GM21515 (cell line): ENCODE results near the gene MEGF6.

ENCODE experiments used
- ATAC-seq: cut with Tn5 transposase; IDR thresholded peaks from one replicate; pipeline ENCODE4 v1.9.1; 2021; ENCODE audit not compliant: unreplicated experiment

The MEGF6 gene

GRCh38 chr1:3543076-3544039 is 68.0 kb downstream of the MEGF6 start:
- no peak for ATAC-seq

GRCh38 chr1:3542676-3543075 is 68.6 kb downstream of the MEGF6 start:
- no peak for ATAC-seq

GRCh38 chr1:3541936-3542335 is 69.4 kb downstream of the MEGF6 start:
- ATAC-seq: no peak

GRCh38 chr1:3541465-3541864 is 69.8 kb downstream of the MEGF6 start:
- no peak for ATAC-seq

GRCh38 chr1:3540876-3541275 is 70.4 kb downstream of the MEGF6 start:
- ATAC-seq: no peak

- ATAC-seq: no peak
Measured at GRCh38 chr1:3539707-3540425, 71.4 kb downstream of the MEGF6 start.

GRCh38 chr1:3537359-3537758 is 73.9 kb downstream of the MEGF6 start:
- ATAC-seq: no peak

- no peak for ATAC-seq
Measured at GRCh38 chr1:3536420-3537195, 74.7 kb downstream of the MEGF6 start.

GRCh38 chr1:3535732-3536131 is 75.6 kb downstream of the MEGF6 start:
- no peak for ATAC-seq

- no peak for ATAC-seq
Measured at GRCh38 chr1:3534803-3535637, 76.3 kb downstream of the MEGF6 start.

- no peak for ATAC-seq
Measured at GRCh38 chr1:3533067-3534048, 78.0 kb downstream of the MEGF6 start.

- no peak for ATAC-seq
Measured at GRCh38 chr1:3531928-3532327, 79.4 kb downstream of the MEGF6 start.

- ATAC-seq: no peak
Measured at GRCh38 chr1:3530926-3531818, 80.1 kb downstream of the MEGF6 start.

GRCh38 chr1:3530086-3530925 is 81.0 kb downstream of the MEGF6 start:
- ATAC-seq: no peak

- no peak for ATAC-seq
Measured at GRCh38 chr1:3529099-3529729, 82.1 kb downstream of the MEGF6 start.

GRCh38 chr1:3527774-3528173 is 83.5 kb downstream of the MEGF6 start:
- no peak for ATAC-seq
